NCI-H460 (cell line): ENCODE data around the gene UBASH3B. TPM values are rescaled to one million over a fixed set of nuclear protein-coding genes. Genes with fewer than 3 reads are reported as not detected.
"Not testable (repeated sequence)": the region's sequence is repeated elsewhere in the genome, so short reads cannot be mapped to it uniquely, and the experiment has no call there.

ENCODE experiments used
- DNase-seq: peaks from one replicate; pipeline ENCODE4 v3.0.0-alpha.2; 2016; ENCODE audit warnings: low read depth; ENCODE audit errors: extremely low read depth
- total RNA-seq: library from RNA; depleted of rRNA; stranded (reverse); fragments of >200 nt; shearing (Covaris generic); gene quantifications from 2 replicates; pipeline ENCODE4 v1.2.3, GENCODE V29; 2014

The UBASH3B gene
- total RNA-seq, 1 experiment from 2014 or later, result 10.1 TPM

GRCh38 chr11:122833846-122834464 is 178.4 kb downstream of the UBASH3B start:
- DNase-seq, result no peak

GRCh38 chr11:122836916-122837315 is 181.4 kb downstream of the UBASH3B start:
- no peak for DNase-seq

GRCh38 chr11:122837528-122838346 is 182.2 kb downstream of the UBASH3B start:
- no peak for DNase-seq

- DNase-seq, result no peak
Observed at GRCh38 chr11:122843281-122844141, 188.0 kb downstream of the UBASH3B start.

GRCh38 chr11:122847466-122847865 is 191.9 kb downstream of the UBASH3B start:
- no peak for DNase-seq

- no peak for DNase-seq
Observed at GRCh38 chr11:122848186-122848585, 192.7 kb downstream of the UBASH3B start.

- DNase-seq, result no peak
Observed at GRCh38 chr11:122850076-122850631, 194.6 kb downstream of the UBASH3B start.

- no peak for DNase-seq
Observed at GRCh38 chr11:122851366-122851966, 195.9 kb downstream of the UBASH3B start.

GRCh38 chr11:122852074-122852795 is 196.7 kb downstream of the UBASH3B start:
- no peak for DNase-seq

- DNase-seq, result no peak
Observed at GRCh38 chr11:122852796-122853160, 197.3 kb downstream of the UBASH3B start.

GRCh38 chr11:122853261-122853660 is 197.7 kb downstream of the UBASH3B start:
- no peak for DNase-seq

- DNase-seq, result peak; percentile 65
Observed at GRCh38 chr11:122853971-122854446, 198.5 kb downstream of the UBASH3B start.

- no peak for DNase-seq
Observed at GRCh38 chr11:122861631-122862030, 206.1 kb downstream of the UBASH3B start.

- DNase-seq, result no peak
Observed at GRCh38 chr11:122862091-122862490, 206.6 kb downstream of the UBASH3B start.

GRCh38 chr11:122863154-122863553 is 207.6 kb downstream of the UBASH3B start:
- DNase-seq, result not testable (repeated sequence)

- DNase-seq, result peak; percentile 24
Observed at GRCh38 chr11:122863704-122864326, 208.3 kb downstream of the UBASH3B start.
